ENCODE data around the gene LCLAT1.

DNA sequence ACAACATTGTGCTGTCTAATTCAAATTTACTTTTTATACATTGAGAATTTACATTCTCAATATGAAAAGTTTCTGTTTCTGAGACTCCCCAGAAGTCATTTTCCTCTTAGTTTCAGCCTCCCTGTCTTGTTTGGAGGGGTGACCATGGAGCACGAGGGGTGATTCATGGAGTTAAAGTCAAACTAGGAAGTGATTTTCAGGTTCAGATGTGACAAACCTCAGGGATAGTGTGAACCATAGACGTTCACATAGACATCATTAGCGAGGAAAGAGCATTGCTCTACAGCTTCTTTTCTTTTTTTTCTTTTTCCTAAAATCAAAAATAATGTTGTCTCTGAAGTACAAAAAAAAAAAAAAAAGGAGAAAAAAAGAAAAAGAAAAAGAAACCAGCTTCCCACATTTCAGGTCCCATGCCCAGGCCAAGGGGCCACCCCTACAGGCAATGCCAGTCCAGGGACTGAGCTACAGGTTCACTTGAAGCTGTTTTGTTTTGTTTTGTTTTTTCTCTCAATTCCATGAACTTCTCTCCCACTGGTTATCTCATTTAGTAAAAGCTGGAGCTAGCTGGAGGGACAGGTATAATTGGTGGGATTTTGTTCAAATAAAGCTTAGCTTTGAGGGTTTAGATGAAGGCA is 18.1 kb upstream of the LCLAT1 start:
- TF ChIP-seq, protein P1, sequence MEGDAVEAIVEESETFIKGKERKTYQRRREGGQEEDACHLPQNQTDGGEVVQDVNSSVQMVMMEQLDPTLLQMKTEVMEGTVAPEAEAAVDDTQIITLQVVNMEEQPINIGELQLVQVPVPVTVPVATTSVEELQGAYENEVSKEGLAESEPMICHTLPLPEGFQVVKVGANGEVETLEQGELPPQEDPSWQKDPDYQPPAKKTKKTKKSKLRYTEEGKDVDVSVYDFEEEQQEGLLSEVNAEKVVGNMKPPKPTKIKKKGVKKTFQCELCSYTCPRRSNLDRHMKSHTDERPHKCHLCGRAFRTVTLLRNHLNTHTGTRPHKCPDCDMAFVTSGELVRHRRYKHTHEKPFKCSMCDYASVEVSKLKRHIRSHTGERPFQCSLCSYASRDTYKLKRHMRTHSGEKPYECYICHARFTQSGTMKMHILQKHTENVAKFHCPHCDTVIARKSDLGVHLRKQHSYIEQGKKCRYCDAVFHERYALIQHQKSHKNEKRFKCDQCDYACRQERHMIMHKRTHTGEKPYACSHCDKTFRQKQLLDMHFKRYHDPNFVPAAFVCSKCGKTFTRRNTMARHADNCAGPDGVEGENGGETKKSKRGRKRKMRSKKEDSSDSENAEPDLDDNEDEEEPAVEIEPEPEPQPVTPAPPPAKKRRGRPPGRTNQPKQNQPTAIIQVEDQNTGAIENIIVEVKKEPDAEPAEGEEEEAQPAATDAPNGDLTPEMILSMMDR (IDR thresholded peaks at IDR 0.05; ENCODE audit: low read length), result no peak
- no peak for TF ChIP-seq EZH2 (IDR thresholded peaks at IDR 0.05; ENCODE audit: borderline replicate concordance, low read length)

Measured in OCI-LY1 (cell line).